Stimulated activated CD8-positive, alpha-beta memory T cell treated with anti-CD3 and anti-CD28 coated beads, Interleukin-7, amount 100 ng/mL, for 1 hour (primary cell): Measurements from ENCODE around the gene NACC1.
A peak's percentile ranks its signal among the peaks of the same experiment; 100 is the strongest.
"Not testable (repeated sequence)": the region's sequence is repeated elsewhere in the genome, so short reads cannot be mapped to it uniquely, and the experiment has no call there.

Experiments
- DNase-seq, 2 donors: peaks; one replicate each; pipeline ENCODE4 v3.0.0-alpha.2; 2020; ENCODE audit warnings: low read depth in 2 of 2

Gene NACC1

GRCh38 chr19:13164343-13165161 lies 46.5 kb downstream of the NACC1 start:
- DNase-seq: no peak

GRCh38 chr19:13165162-13165997 lies 47.3 kb downstream of the NACC1 start:
- DNase-seq: no peak

GRCh38 chr19:13166151-13166550 lies 48.1 kb downstream of the NACC1 start:
- DNase-seq: not testable (repeated sequence)

- no peak for DNase-seq
Measured at GRCh38 chr19:13169769-13170168, 51.7 kb downstream of the NACC1 start.

- DNase-seq: no peak
Measured at GRCh38 chr19:13171146-13171545, 53.1 kb downstream of the NACC1 start.

- DNase-seq: peak in 1 of 2 donors; percentile 75
Measured at GRCh38 chr19:13172346-13173138, 54.5 kb downstream of the NACC1 start.

- DNase-seq: no peak
Measured at GRCh38 chr19:13173139-13173737, 55.2 kb downstream of the NACC1 start.

GRCh38 chr19:13176345-13176744 lies 58.3 kb downstream of the NACC1 start:
- no peak for DNase-seq

GRCh38 chr19:13177584-13177983 lies 59.5 kb downstream of the NACC1 start:
- DNase-seq: not testable (repeated sequence)

GRCh38 chr19:13178291-13178690 lies 60.2 kb downstream of the NACC1 start:
- DNase-seq: not testable (repeated sequence)

GRCh38 chr19:13181747-13182388 lies 63.8 kb downstream of the NACC1 start:
- DNase-seq: no peak

- DNase-seq: not testable (repeated sequence)
Measured at GRCh38 chr19:13184926-13185325, 66.9 kb downstream of the NACC1 start.

- DNase-seq: not testable (repeated sequence)
Measured at GRCh38 chr19:13185763-13186657, 67.9 kb downstream of the NACC1 start.

- not testable (repeated sequence) for DNase-seq
Measured at GRCh38 chr19:13186688-13187087, 68.6 kb downstream of the NACC1 start.

- no peak for DNase-seq
Measured at GRCh38 chr19:13187419-13187818, 69.4 kb downstream of the NACC1 start.

GRCh38 chr19:13189600-13189999 lies 71.5 kb downstream of the NACC1 start:
- no peak for DNase-seq
